Measurements from ENCODE around the gene NEGR1.

- TF ChIP-seq CTCF (IDR thresholded peaks at IDR 0.05) (no peak), POLR2AphosphoS5 (IDR thresholded peaks at IDR 0.05) (no peak)
Observed at GRCh38 chr1:71561729-71562128, 720.6 kb downstream of the NEGR1 start.

Measured in stomach (tissue), 4 donors.